H1 (cell line): ENCODE measurements around the gene OPN3. TPM values are rescaled to one million over a fixed set of nuclear protein-coding genes. Genes with fewer than 3 reads are reported as not detected.

Experiments used
- CTCF ChIA-PET: fragments of 300-600 bp; sonication (Branson Sonifier 250); formaldehyde crosslinking; loops from one replicate; lab custom pipeline; 2021; ENCODE audit not compliant: partially characterized antibody; lab: Charles Lee
- POLR2A ChIA-PET: fragments of 300-600 bp; sonication (Branson Sonifier 250); formaldehyde crosslinking; loops from one replicate; lab custom pipeline; 2021; ENCODE audit warnings: inconsistent platforms; ENCODE audit not compliant: partially characterized antibody; lab: Charles Lee
- DNase-seq, 2 experiments: peaks; one replicate each; pipeline versions ENCODE4 v3.0.0 to v3.0.0-alpha.2; 2010 to 2022; ENCODE audit warnings: low spot score in 2 of 2, low read depth in 1 of 2, mixed read lengths in 1 of 2
- FAIRE-seq: peaks from 2 replicates; lab custom pipeline; 2011; peaks lifted over from hg19 to GRCh38; lab: Jason Lieb, UNC
- H2AFZ ChIP-seq: 2 replicates; pipeline ENCODE4 v1.8.1; 2012; ENCODE audit warnings: low read length, inconsistent platforms
- H2AK5ac ChIP-seq: 2 replicates; pipeline ENCODE4 v1.6.1; 2013; ENCODE audit warnings: low read depth, low read length
- H2BK120ac ChIP-seq: replicated peaks from 2 replicates; pipeline ENCODE3; 2013; ENCODE audit warnings: low read depth, low read length, inconsistent platforms
- H2BK12ac ChIP-seq: 2 replicates; pipeline ENCODE4 v1.6.1; 2013; ENCODE audit warnings: low read depth, low read length
- H2BK15ac ChIP-seq: 2 replicates; pipeline ENCODE4 v1.6.1; 2013; ENCODE audit warnings: low read length
- H2BK20ac ChIP-seq: 2 replicates; pipeline ENCODE4 v1.6.1; 2013; ENCODE audit warnings: low read length
- H2BK5ac ChIP-seq: 2 replicates; pipeline ENCODE4 v1.6.1; 2013; ENCODE audit warnings: low read depth, low read length
- H3K14ac ChIP-seq: 2 replicates; pipeline ENCODE4 v1.6.1; 2013; ENCODE audit warnings: inconsistent platforms; ENCODE audit not compliant: insufficient read length
- H3K18ac ChIP-seq: 2 replicates; pipeline ENCODE4 v1.6.1; 2013; ENCODE audit warnings: low read length; ENCODE audit errors: extremely low read depth
- H3K23ac ChIP-seq: 2 replicates; pipeline ENCODE4 v1.6.1; 2013; ENCODE audit warnings: inconsistent platforms; ENCODE audit not compliant: insufficient read length
- H3K23me2 ChIP-seq: 2 replicates; pipeline ENCODE4 v1.6.1; 2013; ENCODE audit warnings: low read depth, low read length
- H3K27ac ChIP-seq: 2 replicates; pipeline ENCODE4 v1.6.1; 2011; ENCODE audit warnings: low read depth, low read length, inconsistent platforms
- H3K27me3 ChIP-seq, 4 experiments: replicated peaks in 1 of 4; 1 replicate in 1 of 4; 2 replicates in 3 of 4; pipeline versions ENCODE4 v1.6.1 to v1.8.1; 2011 to 2013; ENCODE audit warnings: low read length in 3 of 4, mild to moderate bottlenecking in 3 of 4, inconsistent platforms in 2 of 4, mixed read lengths in 2 of 4, moderate library complexity in 1 of 4; ENCODE audit not compliant: control insufficient read depth in 3 of 4, insufficient read depth in 3 of 4; ENCODE audit errors: extremely low read depth in 1 of 4
- H3K36me3 ChIP-seq, 4 experiments: 2 replicates each; pipeline versions ENCODE4 v1.6.1 to v1.8.1; 2011 to 2013; ENCODE audit warnings: mild to moderate bottlenecking in 4 of 4, low read length in 3 of 4, moderate library complexity in 2 of 4, control low read depth in 1 of 4, inconsistent platforms in 1 of 4; ENCODE audit not compliant: insufficient read depth in 4 of 4, control insufficient read depth in 2 of 4
- H3K4ac ChIP-seq: replicated peaks from 2 replicates; pipeline ENCODE3; 2013; ENCODE audit warnings: low read length, low read depth, mixed read lengths, inconsistent platforms; ENCODE audit not compliant: insufficient read length
- H3K4me1 ChIP-seq, 4 experiments: replicated peaks in 1 of 4; 1 replicate in 1 of 4; 2 replicates in 3 of 4; pipeline versions ENCODE4 v1.6.1 to v1.8.1; 2011 to 2013; ENCODE audit warnings: low read length in 3 of 4, inconsistent platforms in 2 of 4, mixed read lengths in 1 of 4; ENCODE audit not compliant: insufficient read depth in 4 of 4, control insufficient read depth in 3 of 4
- H3K4me2 ChIP-seq, 2 experiments: 2 replicates each; pipeline versions ENCODE4 v1.6.1 to v1.8.1; 2011 to 2013; ENCODE audit warnings: low read depth in 2 of 2, low read length in 2 of 2, control low read depth in 1 of 2, inconsistent platforms in 1 of 2, mild to moderate bottlenecking in 1 of 2; ENCODE audit not compliant: insufficient read depth in 1 of 2
- H3K4me3 ChIP-seq, 4 experiments: fragments of 200-600, 300-600 bp in 1 of 4; sonication (generic), shearing (Covaris generic), sonication (Bioruptor Twin) in 1 of 4; 2 replicates each; pipeline versions ENCODE4 v1.5.1 to v1.8.1; 2011 to 2016; ENCODE audit warnings: low read length in 4 of 4, low read depth in 3 of 4, control low read depth in 2 of 4, inconsistent platforms in 2 of 4, mild to moderate bottlenecking in 2 of 4, mixed read lengths in 1 of 4, moderate library complexity in 1 of 4; ENCODE audit not compliant: insufficient read depth in 2 of 4; ENCODE audit errors: extremely low read depth in 1 of 4
- H3K56ac ChIP-seq: replicated peaks from 2 replicates; pipeline ENCODE3; 2013; ENCODE audit warnings: low read depth, mild to moderate bottlenecking, mixed read lengths, low read length, inconsistent platforms; ENCODE audit not compliant: insufficient read length
- H3K79me1 ChIP-seq: 2 replicates; pipeline ENCODE4 v1.6.1; 2013; ENCODE audit warnings: low read depth, low read length, control low read depth
- H3K79me2 ChIP-seq, 2 experiments: 2 replicates each; pipeline versions ENCODE4 v1.6.1 to v1.8.1; 2012 to 2013; ENCODE audit warnings: low read length in 2 of 2, mild to moderate bottlenecking in 2 of 2, inconsistent platforms in 1 of 2; ENCODE audit not compliant: insufficient read depth in 2 of 2, control insufficient read depth in 1 of 2
- H3K9ac ChIP-seq, 4 experiments: replicated peaks in 1 of 4; 1 replicate in 1 of 4; 2 replicates in 3 of 4; pipeline versions ENCODE4 v1.6.1 to v1.8.1; 2011 to 2013; ENCODE audit warnings: low read depth in 3 of 4, low read length in 3 of 4, control low read depth in 2 of 4, mild to moderate bottlenecking in 2 of 4, moderate library complexity in 2 of 4, inconsistent platforms in 1 of 4; ENCODE audit errors: extremely low read depth in 1 of 4
- H3K9me3 ChIP-seq, 2 experiments: 2 replicates each; pipeline versions ENCODE4 v1.6.1 to v1.8.1; 2012 to 2013; ENCODE audit warnings: mild to moderate bottlenecking in 2 of 2, moderate library complexity in 2 of 2, control low read depth in 1 of 2, inconsistent platforms in 1 of 2, low read depth in 1 of 2, low read length in 1 of 2, mixed read lengths in 1 of 2; ENCODE audit not compliant: insufficient read depth in 2 of 2
- H4K20me1 ChIP-seq, 2 experiments: replicated peaks in 1 of 2; 2 replicates each; pipeline versions ENCODE3 to v1.8.1; 2011 to 2013; ENCODE audit warnings: inconsistent platforms in 2 of 2, low read length in 2 of 2, mild to moderate bottlenecking in 1 of 2; ENCODE audit not compliant: insufficient read depth in 2 of 2, control insufficient read depth in 1 of 2
- H4K5ac ChIP-seq: 2 replicates; pipeline ENCODE4 v1.6.1; 2013; ENCODE audit warnings: low read length, low read depth, mixed read lengths, inconsistent platforms; ENCODE audit not compliant: insufficient read length
- H4K8ac ChIP-seq: 2 replicates; pipeline ENCODE4 v1.8.0; 2013; ENCODE audit warnings: mild to moderate bottlenecking, moderate library complexity, low read length, inconsistent platforms; ENCODE audit not compliant: insufficient read depth; ENCODE audit errors: extremely low read depth
- H4K91ac ChIP-seq: replicated peaks from 2 replicates; pipeline ENCODE3; 2013; ENCODE audit warnings: low read length, mixed read lengths, inconsistent platforms; ENCODE audit not compliant: insufficient read length
- ASH2L ChIP-seq: fragments of 200-600, 300-600 bp; sonication (generic); IDR thresholded peaks from one replicate; pipeline ENCODE4 v1.7.1; 2017; ENCODE audit warnings: low read length
- ATF3 ChIP-seq: IDR thresholded peaks from 2 replicates; pipeline ENCODE4 v1.6.1; 2011; ENCODE audit warnings: low read depth, mild to moderate bottlenecking, low read length; ENCODE audit not compliant: insufficient read depth
- KDM4A ChIP-seq: IDR thresholded peaks from one replicate; pipeline ENCODE4 v1.7.1; 2012; ENCODE audit warnings: low read depth, mild to moderate bottlenecking, moderate library complexity, low read length, inconsistent platforms; ENCODE audit not compliant: severe bottlenecking
- NRF1 ChIP-seq: IDR thresholded peaks from 2 replicates; pipeline ENCODE4 v1.6.1; 2011; ENCODE audit warnings: mild to moderate bottlenecking, low read depth, low read length, improper control_type of control experiment
- SP2 ChIP-seq: IDR thresholded peaks from 2 replicates; pipeline ENCODE4 v1.6.1; 2012; ENCODE audit warnings: mild to moderate bottlenecking, low read length, inconsistent platforms
- WGBS, 2 experiments: shearing (Covaris generic) in 1 of 2; methylation state at CpG; one replicate each; pipeline versions ENCODE4 v1.1.6 to v1.1.7; 2013 to 2015; ENCODE audit warnings: low lambda C conversion rate in 2 of 2, mixed read lengths in 2 of 2, inconsistent platforms in 1 of 2, low coverage in 1 of 2, missing lambda C conversion rate in 1 of 2; ENCODE audit not compliant: insufficient replicate concordance in 2 of 2, insufficient coverage in 1 of 2, insufficient read length in 1 of 2; ENCODE audit errors: extremely low coverage in 1 of 2, missing lambda C conversion rate in 1 of 2; 5-methylcytosine and 5-hydroxymethylcytosine counted together
- polyA plus RNA-seq, 7 experiments: library from polyadenylated mRNA; depleted of rRNA in 3 of 7; stranded (reverse) in 5 of 7; unstranded in 2 of 7; fragments of >200 nt in 5 of 7; fragments of 200-250 nt in 2 of 7; gene quantifications; 1 replicate in 5 of 7; 2 replicates in 1 of 7; 4 replicates in 1 of 7; pipeline versions ENCODE4 v1.2.1 to v1.2.3, GENCODE V29; 2011 to 2013; ENCODE audit warnings: missing spikeins in 2 of 7, mixed read lengths in 2 of 7
- total RNA-seq: library from RNA; stranded (reverse); fragmentation: NEBNext Ultra II Directional; extraction: Animal tissue kit (Norgen Biotek cat#: 25700); gene quantifications from 2 replicates; pipeline ENCODE4 v1.2.1, GENCODE V29; 2021

Gene OPN3
- total and polyA plus RNA-seq, 2 of the 8 experiments (the other 6 are each of a cell fraction or from before 2014, with no cell fraction given): 8.8 to 19.4 TPM

GRCh38 chr1:241592273-241592958 lies 47.8 kb downstream of the OPN3 start:
- H3K14ac ChIP-seq: no peak overlapping the region
- FAIRE-seq: no peak
- no peak overlapping the region for H3K9ac ChIP-seq
- no peaks in the 10 kb centered on the region for H3K9me3 ChIP-seq
- TF ChIP-seq ATF3 (no peak), KDM4A (no peak), SP2 (no peak), ASH2L (no peak), NRF1 (no peak)
- TF ChIP-seq, all 59 proteins: peak for 0
- no peaks in the 10 kb centered on the region for H3K23me2 ChIP-seq
- no peaks in the 10 kb centered on the region for H3K4me1 ChIP-seq
- no peaks in the 10 kb centered on the region for H3K36me3 ChIP-seq
- no peak overlapping the region for H3K18ac ChIP-seq
- H4K20me1 ChIP-seq: no peaks in the 10 kb centered on the region
- no peak overlapping the region for H3K27ac ChIP-seq
- no peak overlapping the region for H3K23ac ChIP-seq
- no peak for DNase-seq
- no peak overlapping the region for H3K4me2 ChIP-seq
- ChIA-PET CTCF (no interaction called here), POLR2A (no interaction called here)
- H4K8ac ChIP-seq: no peak overlapping the region
- H4K5ac ChIP-seq: no peak overlapping the region
- H3K79me2 ChIP-seq: no peaks in the 10 kb centered on the region
- no peak overlapping the region for H2BK15ac ChIP-seq
- H2BK120ac ChIP-seq: no peak overlapping the region
- H3K27me3 ChIP-seq: no peaks in the 10 kb centered on the region
- no peak overlapping the region for H3K56ac ChIP-seq
- WGBS, 2 experiments: 88% methylated on average over 3 of the region's 3 CpGs; no CpG with 5 or more reads in 1 of the 2 experiments
- no peak overlapping the region for H4K91ac ChIP-seq
- H3K4me3 ChIP-seq: no peak overlapping the region
- H2AK5ac ChIP-seq: no peak overlapping the region
- H3K79me1 ChIP-seq: no peaks in the 10 kb centered on the region
- no peak overlapping the region for H3K4ac ChIP-seq
- no peak overlapping the region for H2AFZ ChIP-seq
- H2BK20ac ChIP-seq: no peak overlapping the region
- H2BK12ac ChIP-seq: no peak overlapping the region
- H2BK5ac ChIP-seq: no peak overlapping the region
